Lung (tissue), 12 donors: ENCODE measurements around the gene FOXO3. TPM values are rescaled to one million over a fixed set of nuclear protein-coding genes. Genes with fewer than 3 reads are reported as not detected.

Experiments
- ATAC-seq: fragments of 200-7000 bp; cut with Tn5 transposase; one replicate; pipeline ENCODE4 v1.9.1; 2020; ENCODE audit warnings: moderate number of reproducible peaks; ENCODE audit not compliant: insufficient read depth, low FRiP score
- DNase-seq, 3 donors: peaks; one replicate each; pipeline ENCODE4 v3.0.0-alpha.2; 2013 to 2017
- H3K27ac ChIP-seq, 2 donors: one replicate each; pipeline ENCODE4 v1.5.1; 2013; ENCODE audit warnings: mild to moderate bottlenecking in 2 of 2, moderate library complexity in 2 of 2, control low read depth in 1 of 2, inconsistent platforms in 1 of 2, low read depth in 1 of 2, low read length in 1 of 2
- H3K27me3 ChIP-seq, 3 donors: one replicate each; pipeline ENCODE4 v1.5.1; 2013; ENCODE audit warnings: low read length in 2 of 3; ENCODE audit not compliant: control insufficient read depth in 3 of 3, insufficient read depth in 3 of 3
- H3K36me3 ChIP-seq, 4 donors: one replicate each; pipeline ENCODE4 v1.5.1; 2013; ENCODE audit warnings: low read length in 4 of 4, mild to moderate bottlenecking in 1 of 4, moderate library complexity in 1 of 4; ENCODE audit not compliant: control insufficient read depth in 4 of 4, insufficient read depth in 4 of 4
- H3K4me1 ChIP-seq, 5 donors: one replicate each; pipeline ENCODE4 v1.5.1; 2013; ENCODE audit warnings: low read length in 5 of 5, mild to moderate bottlenecking in 2 of 5, moderate library complexity in 1 of 5; ENCODE audit not compliant: control insufficient read depth in 5 of 5, insufficient read depth in 5 of 5
- H3K4me3 ChIP-seq: one replicate; pipeline ENCODE4 v1.5.1; 2013; ENCODE audit warnings: mild to moderate bottlenecking, control low read depth, moderate library complexity
- H3K9ac ChIP-seq, 2 donors: one replicate each; pipeline ENCODE4 v1.5.1; 2013; ENCODE audit warnings: low read length in 2 of 2, control low read depth in 1 of 2; ENCODE audit not compliant: insufficient read depth in 1 of 2
- H3K9me3 ChIP-seq, 4 donors: one replicate each; pipeline ENCODE4 v1.5.1; 2013; ENCODE audit warnings: low read length in 3 of 4, mild to moderate bottlenecking in 1 of 4, moderate library complexity in 1 of 4; ENCODE audit not compliant: control insufficient read depth in 4 of 4, insufficient read depth in 3 of 4
- CTCF ChIP-seq: IDR thresholded peaks from 2 replicates; pipeline ENCODE4 v1.5.1; 2012; ENCODE audit warnings: mild to moderate bottlenecking; ENCODE audit errors: control extremely low read depth, extremely low read depth
- WGBS, 2 donors: extraction: QIAGEN DNeasy Blood & Tissue Kit; methylation state at CpG; one replicate each; pipeline ENCODE4 v1.1.7; 2013; 5-methylcytosine and 5-hydroxymethylcytosine counted together
- polyA plus RNA-seq, 2 donors: library from polyadenylated mRNA; stranded (reverse); fragments of 200-250 nt; gene quantifications; one replicate each; pipeline ENCODE4 v1.2.1, GENCODE V29; 2013
- total RNA-seq, 2 donors: library from RNA; depleted of rRNA in 1 of 2; stranded (reverse); fragments of >200 nt in 1 of 2; gene quantifications; one replicate each; pipeline ENCODE4 v1.2.1, GENCODE V29; 2014 to 2021
- donor health status: control.
- donor health status: control.
- donor health status: Bipolar disorder and iron deficiency.
- donor health status: healthy.
- donor health status: DM: yes; HTN: yes; CAD: no.

Gene FOXO3
- total and polyA plus RNA-seq, 4 donors = 12.1 to 101 (median 40.0) TPM

GRCh38 chr6:108623995-108624394 lies 63.3 kb downstream of the FOXO3 start:
- ATAC-seq (no peak), DNase-seq (no peak)
- TF ChIP-seq CTCF = no peak
- H3K4me3 ChIP-seq = no peak overlapping the region
- H3K27me3 ChIP-seq = no peaks in the 10 kb centered on the region
- H3K9me3 ChIP-seq = no peaks in the 10 kb centered on the region
- H3K9ac ChIP-seq = no peak overlapping the region
- H3K27ac ChIP-seq = no peak overlapping the region
- 92 to 100% methylated on average over 1 of the region's 1 CpG for WGBS, 2 donors
- H3K4me1 ChIP-seq = peaks cover 0 to 49% (median 7%) of the 10 kb centered on the region in 5 donors
- no peaks in the 10 kb centered on the region for H3K36me3 ChIP-seq

- H3K4me1 ChIP-seq = peaks cover 0 to 49% (median 5%) of the 10 kb centered on the region in 5 donors
- ATAC-seq (no peak), DNase-seq (no peak)
- no peak for TF ChIP-seq CTCF
- no peaks in the 10 kb centered on the region for H3K9me3 ChIP-seq
- no peaks in the 10 kb centered on the region for H3K36me3 ChIP-seq
- H3K9ac ChIP-seq = no peak overlapping the region
- no peak overlapping the region for H3K4me3 ChIP-seq
- H3K27ac ChIP-seq = no peak overlapping the region
- H3K27me3 ChIP-seq = no peaks in the 10 kb centered on the region
These were observed 64.9 kb downstream of the FOXO3 start for GRCh38 chr6:108625581-108625980.

GRCh38 chr6:108626777-108627176 lies 66.1 kb downstream of the FOXO3 start:
- peak overlapping the region in 1 of 2 donors; percentile 33 for H3K27ac ChIP-seq
- ATAC-seq (no peak), DNase-seq (no peak)
- peaks cover 7 to 54% (median 12%) of the 10 kb centered on the region in 5 donors for H3K4me1 ChIP-seq
- no peak overlapping the region for H3K4me3 ChIP-seq
- TF ChIP-seq CTCF = no peak
- H3K9ac ChIP-seq = no peak overlapping the region
- H3K36me3 ChIP-seq = no peaks in the 10 kb centered on the region
- H3K9me3 ChIP-seq = no peaks in the 10 kb centered on the region
- no peaks in the 10 kb centered on the region for H3K27me3 ChIP-seq
- 75 to 88% methylated on average over 2 of the region's 2 CpGs for WGBS, 2 donors
